GM12865 (cell line): ENCODE measurements around the gene ANAPC10.

Experiments
- DNase-seq: peaks from one replicate; pipeline ENCODE4 v3.0.0; 2010; ENCODE audit warnings: low read depth
- H3K4me3 ChIP-seq: 2 replicates; pipeline ENCODE4 v1.5.1; 2011; ENCODE audit warnings: mild to moderate bottlenecking, low read depth, low read length, control low read depth
- CTCF ChIP-seq: IDR thresholded peaks from 2 replicates; pipeline ENCODE4 v1.5.1; 2011; ENCODE audit warnings: low read length, control low read depth, low read depth, inconsistent platforms; ENCODE audit not compliant: insufficient read depth; ENCODE audit errors: missing control alignments

Gene ANAPC10

DNA sequence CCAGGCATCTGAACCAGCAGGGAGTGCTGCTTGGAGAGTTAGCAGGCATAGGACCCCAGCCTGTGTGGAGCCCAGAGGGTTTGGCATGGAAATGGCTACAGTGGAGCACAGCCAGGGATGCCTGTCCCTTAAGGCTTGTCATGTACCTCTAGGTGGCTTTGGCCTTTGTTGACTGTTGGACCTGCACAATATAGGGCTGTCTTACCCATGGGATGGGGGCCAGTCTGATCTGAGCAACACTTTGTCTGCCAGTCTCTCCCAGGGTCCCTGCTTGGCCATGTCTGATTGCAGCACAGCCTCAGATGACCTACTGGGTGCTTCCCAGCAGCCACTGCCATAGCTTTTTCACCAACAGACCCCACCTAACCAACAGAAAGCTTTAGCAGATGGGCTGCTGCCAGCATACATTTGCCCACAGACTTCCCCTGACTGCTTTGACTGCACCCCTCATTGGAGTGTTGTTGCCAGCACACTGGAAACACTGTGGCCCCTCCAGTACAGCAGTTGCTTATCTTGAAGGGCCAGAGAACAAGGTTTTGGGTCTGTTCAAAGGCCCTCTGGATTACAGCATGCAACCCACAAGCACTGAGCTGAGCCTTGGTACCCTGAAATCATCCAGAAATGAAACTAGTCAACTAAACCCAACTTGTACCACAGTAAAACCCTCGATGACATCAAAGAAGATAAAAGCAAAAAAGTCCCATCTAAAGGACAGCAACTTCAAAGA is 22.1 kb downstream of the ANAPC10 start:
- peak; percentile 7 for DNase-seq
- TF ChIP-seq CTCF, result no peak
- no peak overlapping the region for H3K4me3 ChIP-seq

- no peak overlapping the region for H3K4me3 ChIP-seq
- no peak for DNase-seq
- TF ChIP-seq CTCF, result no peak
Observed at GRCh38 chr4:145071560-145071959, 26.4 kb downstream of the ANAPC10 start.

GRCh38 chr4:145069361-145069760 is 28.6 kb downstream of the ANAPC10 start:
- TF ChIP-seq CTCF, result no peak
- no peak overlapping the region for H3K4me3 ChIP-seq
- no peak for DNase-seq

GRCh38 chr4:145066063-145066501 is 31.9 kb downstream of the ANAPC10 start:
- no peak for TF ChIP-seq CTCF
- no peak overlapping the region for H3K4me3 ChIP-seq
- no peak for DNase-seq

DNA sequence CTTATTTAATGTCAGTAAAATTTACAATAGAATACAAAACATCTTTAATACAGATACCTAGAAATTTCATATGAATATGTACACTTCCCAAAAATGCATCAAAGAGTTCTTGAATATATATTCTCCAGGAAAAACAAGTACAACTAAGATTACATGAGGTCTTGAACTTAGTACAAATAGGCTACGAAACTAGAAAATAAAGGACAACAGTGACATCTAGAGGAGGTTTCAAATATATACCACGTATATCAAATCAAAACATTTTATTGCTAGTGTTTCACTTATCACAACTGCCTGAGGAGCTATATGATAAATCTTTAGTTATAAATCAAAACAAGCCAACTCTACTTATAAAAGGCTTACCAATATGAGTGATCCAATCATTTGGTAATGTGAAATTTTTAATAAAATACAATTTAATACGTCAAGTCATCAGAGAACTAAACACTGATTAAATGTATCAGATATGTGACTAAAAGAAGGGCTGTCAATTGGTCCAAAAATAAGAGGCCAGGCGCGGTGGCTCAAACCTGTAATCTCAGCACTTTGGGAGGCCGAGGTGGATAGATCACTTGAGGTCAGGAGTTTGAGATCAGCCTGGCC is 36.6 kb downstream of the ANAPC10 start:
- H3K4me3 ChIP-seq, result no peak overlapping the region
- DNase-seq, result peak; percentile 59
- TF ChIP-seq CTCF, result no peak

DNA sequence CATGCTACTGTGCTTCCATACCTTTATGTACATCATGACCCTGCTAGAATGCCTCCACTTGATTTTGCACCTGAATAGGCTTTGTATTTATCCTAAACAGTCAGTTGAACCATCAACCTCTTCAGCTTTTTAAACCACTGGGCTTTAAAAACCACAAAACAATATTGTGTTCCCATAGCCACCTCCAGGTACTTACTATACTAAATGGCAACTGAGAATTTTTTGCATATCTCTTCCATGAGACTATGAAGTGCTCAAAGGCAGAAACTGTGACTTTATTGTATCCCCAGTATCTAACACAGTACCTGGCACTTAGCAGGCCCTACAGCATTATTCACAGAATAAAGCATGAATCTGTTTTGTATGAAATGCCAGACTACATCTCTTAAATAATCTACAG is 39.7 kb downstream of the ANAPC10 start:
- DNase-seq, result no peak
- no peak for TF ChIP-seq CTCF
- H3K4me3 ChIP-seq, result no peak overlapping the region
